Astrocyte of the hippocampus (primary cell): ENCODE results near the gene XXYLT1.
"Not testable (repeated sequence)": the region's sequence is repeated elsewhere in the genome, so short reads cannot be mapped to it uniquely, and the experiment has no call there.

Experiments
- DNase-seq: peaks from one replicate; pipeline ENCODE4 v3.0.0; 2011; ENCODE audit warnings: low read depth, low spot score

Gene XXYLT1

DNA sequence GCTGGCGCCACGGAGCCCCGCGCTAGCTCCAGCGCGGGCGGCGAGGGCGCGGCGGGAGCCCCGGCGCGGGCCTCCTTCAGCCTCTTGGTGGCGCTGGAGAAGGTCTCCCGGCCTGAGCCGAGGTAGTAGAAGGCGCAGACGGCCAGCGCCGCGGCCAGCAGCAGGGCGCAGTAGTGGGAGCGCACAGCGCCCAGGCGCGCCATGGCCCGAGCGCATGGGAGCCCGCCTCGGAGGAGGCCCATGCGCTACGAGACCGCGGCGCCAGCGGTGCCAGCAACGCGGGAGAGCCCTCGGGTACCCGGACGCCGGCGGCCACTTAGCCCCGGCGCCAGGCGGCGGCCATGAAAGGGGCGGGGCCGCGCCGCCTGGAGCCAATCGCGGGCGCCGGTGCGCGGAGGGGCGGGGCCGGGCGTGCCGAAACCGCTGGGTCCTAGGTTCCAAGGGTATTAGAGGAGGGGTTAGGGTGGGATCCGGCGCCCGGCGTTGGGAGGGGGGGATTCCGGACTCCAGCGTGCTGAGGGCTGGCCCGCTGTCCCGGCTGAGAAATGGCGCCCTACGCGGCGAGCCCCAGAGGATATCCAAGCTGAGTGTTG lies at the start of gene XXYLT1:
Gene XXYLT1, minus strand, starts transcription at position 343 of the 593 bp plus-strand sequence. Its CDS starts 101 bp downstream, at position 242.
- peak; percentile 97 for DNase-seq

DNA sequence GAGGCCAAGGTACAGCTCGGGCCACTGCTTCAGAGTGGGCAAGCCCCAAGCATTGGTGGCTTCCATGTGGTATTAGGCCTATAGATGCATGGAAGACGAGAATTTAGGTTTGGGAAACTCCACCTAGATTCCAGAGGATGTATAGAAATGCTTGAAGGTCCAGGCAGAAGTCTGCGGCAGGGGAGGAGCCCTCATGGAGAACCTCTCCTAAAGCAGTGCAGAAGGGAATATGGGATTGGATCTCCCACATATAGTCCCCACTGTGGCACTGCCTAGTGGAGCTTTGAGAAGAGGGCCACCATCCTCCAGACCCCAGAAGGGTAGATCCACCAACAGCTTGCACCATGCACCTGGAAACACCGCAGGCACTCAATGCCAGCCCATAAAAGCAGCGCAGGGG lies 48.1 kb upstream of the XXYLT1 start:
- DNase-seq = no peak

GRCh38 chr3:195312714-195313113 lies 41.8 kb upstream of the XXYLT1 start:
- DNase-seq = no peak

GRCh38 chr3:195307711-195308110 lies 36.8 kb upstream of the XXYLT1 start:
- no peak for DNase-seq

DNA sequence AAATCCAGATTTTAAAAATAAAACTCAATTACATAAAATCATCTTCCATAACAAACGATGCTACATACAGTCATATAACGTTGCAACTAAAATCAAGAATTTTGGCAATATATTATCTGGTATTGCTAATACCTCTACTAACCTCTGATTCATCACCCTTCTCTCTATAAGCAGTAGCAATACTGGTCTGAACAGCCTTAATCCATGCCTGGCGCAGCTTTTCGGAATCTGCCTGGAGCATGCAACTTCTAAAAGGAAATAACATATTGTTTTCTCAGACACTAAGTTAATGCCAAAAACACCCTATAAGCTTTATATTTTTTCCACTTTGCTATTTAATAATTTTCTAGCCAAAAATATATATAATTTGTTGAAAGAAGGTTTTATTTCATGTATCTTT lies 35.4 kb upstream of the XXYLT1 start:
- no peak for DNase-seq

DNA sequence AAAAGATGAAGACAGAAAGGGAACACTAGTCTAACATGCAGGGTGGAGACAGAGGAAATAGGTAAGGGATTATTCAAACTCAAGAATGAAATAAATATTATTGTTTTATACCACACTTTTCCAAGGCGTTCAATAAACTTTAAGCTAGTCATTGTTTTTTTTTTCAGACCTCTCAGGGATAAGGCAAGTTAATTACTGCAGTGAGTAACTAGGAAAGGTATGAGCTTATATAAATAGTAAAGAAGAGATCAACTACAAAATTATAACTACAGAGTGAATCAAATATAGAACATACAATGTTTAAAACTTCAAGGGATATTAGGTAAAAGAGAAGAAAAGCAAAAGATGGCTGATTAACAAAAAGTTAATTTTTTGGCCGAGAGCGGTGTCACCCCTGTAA lies 31.5 kb upstream of the XXYLT1 start:
- no peak for DNase-seq

- DNase-seq = no peak
Observed at GRCh38 chr3:195297446-195297845, 26.5 kb upstream of the XXYLT1 start.

GRCh38 chr3:195296662-195297061 lies 25.7 kb upstream of the XXYLT1 start:
- no peak for DNase-seq

GRCh38 chr3:195291121-195291520 lies 20.2 kb upstream of the XXYLT1 start:
- DNase-seq = no peak

DNA sequence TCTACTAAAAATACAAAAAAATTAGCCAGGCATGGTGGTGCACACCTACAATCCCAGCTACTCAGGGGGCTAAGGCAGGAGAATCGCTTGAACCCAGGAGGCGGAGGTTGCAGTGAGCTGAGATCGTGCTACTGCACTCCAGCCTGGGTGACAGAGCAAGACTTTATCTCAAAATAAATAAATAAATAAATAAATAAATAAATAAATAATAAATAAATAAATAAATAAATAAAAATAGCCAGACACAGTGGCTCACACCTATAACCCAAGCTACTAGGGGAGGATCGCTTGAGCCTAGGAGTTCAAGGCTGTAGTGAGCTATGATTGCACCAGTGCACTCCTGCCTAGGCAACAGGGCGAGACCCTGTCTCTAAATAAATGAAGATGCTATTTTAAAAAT lies 19.7 kb upstream of the XXYLT1 start:
- DNase-seq = not testable (repeated sequence)

GRCh38 chr3:195286115-195286872 lies 15.3 kb upstream of the XXYLT1 start:
- DNase-seq = no peak

GRCh38 chr3:195285372-195285771 lies 14.4 kb upstream of the XXYLT1 start:
- no peak for DNase-seq

DNA sequence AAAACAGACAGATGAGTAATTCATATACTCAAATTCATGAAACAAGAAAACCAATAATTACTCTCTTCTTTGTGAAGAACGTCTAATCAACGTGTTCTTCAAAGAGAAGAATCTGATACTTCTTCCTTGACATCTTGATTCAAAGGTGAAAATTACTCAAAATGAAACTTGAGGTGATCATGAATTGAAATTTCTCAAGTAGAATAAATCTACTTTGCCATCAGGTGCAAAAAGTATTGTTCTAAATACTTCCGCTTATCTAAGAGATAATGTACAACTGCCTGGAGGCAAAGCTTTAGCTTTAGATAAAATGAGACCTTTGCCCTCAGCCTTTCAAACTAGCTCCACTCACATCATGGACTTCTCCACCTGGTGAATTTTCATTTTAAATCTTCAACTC lies 13.9 kb upstream of the XXYLT1 start:
- DNase-seq = no peak

GRCh38 chr3:195282961-195283360 lies 12.0 kb upstream of the XXYLT1 start:
- DNase-seq = no peak

DNA sequence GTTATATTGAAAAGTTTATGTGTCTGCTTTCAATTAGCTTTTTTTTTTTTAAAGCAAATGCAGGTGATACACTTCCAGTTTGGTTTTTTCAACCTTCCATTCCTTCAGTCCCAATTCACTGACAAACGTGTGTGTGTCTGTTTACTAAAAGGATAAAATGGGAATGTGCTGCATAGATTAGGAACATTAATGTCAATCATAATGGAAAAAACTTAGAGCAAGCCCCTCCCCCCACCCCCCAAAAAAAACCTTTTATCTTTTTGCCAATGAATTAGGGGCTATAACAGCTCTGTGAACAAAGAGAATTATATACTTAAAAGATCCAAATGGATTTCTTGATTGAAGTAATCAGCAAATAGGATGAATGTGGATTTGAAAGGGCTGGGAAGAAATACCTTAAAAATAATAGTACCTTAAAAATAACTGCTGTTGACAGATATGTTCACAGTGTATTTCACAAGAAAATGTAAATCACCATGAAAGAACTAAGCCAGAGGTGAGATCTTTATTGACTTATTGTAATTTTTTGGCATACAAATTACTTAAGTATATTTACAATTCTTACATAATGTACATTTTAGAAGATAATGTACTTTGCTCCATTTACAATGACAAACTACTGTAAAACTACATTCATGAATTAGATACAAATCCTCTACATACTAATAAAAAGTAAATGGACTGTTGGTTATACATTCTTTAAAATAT lies 3.5 kb upstream of the XXYLT1 start:
- DNase-seq = no peak

DNA sequence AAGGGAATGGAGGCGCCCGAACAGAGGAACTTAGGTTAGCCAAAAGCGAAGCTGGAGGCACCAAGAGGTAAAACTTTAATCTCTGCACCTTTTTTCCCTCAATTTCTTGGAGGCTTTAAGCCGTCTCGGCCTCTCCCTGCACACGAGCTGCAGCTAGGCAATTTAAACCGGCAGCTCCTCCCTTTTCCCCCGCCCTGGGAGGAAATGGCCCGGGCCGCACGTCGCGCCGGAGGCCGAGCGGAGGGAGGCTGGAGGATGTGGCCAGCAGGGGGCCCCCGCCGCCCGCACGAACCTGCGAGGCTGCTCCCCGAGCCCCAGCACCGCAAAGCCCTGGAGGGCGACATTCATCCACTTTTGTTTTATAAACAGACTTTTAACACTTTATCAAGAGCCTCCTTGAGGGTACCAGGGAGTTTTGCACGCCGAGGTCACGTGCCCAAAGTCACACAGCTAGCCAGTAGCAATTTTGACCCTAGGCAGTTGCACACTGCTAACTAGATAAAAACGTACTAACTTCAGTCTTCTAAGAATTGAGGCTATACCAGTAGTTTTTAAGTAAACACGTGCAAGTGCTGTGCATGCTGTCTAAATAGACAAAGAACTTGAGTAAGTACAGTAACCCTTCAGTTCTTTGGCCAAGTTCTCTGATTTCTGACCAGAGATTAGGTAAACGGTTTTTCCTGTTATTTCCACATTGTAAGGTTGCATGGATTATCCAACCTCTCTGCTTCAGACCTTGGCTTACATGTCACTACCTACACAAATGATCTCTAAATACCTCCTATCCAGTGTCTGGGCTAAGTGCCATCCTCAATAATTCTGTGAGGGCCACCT lies 668 bp upstream of the XXYLT1 start:
- peak; percentile 96 for DNase-seq

GRCh38 chr3:195270079-195270816 lies 711 bp downstream of the XXYLT1 start:
- peak; percentile 76 for DNase-seq

GRCh38 chr3:195269375-195270078 lies 1.4 kb downstream of the XXYLT1 start:
- no peak for DNase-seq

GRCh38 chr3:195268576-195269309 lies 2.2 kb downstream of the XXYLT1 start:
- DNase-seq = no peak

GRCh38 chr3:195267096-195267495 lies 3.9 kb downstream of the XXYLT1 start:
- no peak for DNase-seq
